K562 (cell line): ENCODE measurements around the gene CEP78. TPM values are rescaled to one million over a fixed set of nuclear protein-coding genes. Genes with fewer than 3 reads are reported as not detected.

Experiments used
- ATAC-seq: fragments of 200-7000 bp; cut with Tn5 transposase; 3 replicates; pipeline ENCODE4 v1.9.1; 2020; ENCODE audit warnings: moderate library complexity
- BruUV-seq: library from RNA; stranded (reverse); fragments of 400-500 nt; replicated peaks from 2 replicates; lab custom pipeline; 2021; lab: Mats Ljungman, UMichigan
- CTCF ChIA-PET: fragments of 300-600 bp; formaldehyde crosslinking; extraction: SDS; loops from one replicate; lab custom pipeline; 2021; ENCODE audit warnings: low intra/inter-chr PET ratio; lab: Yijun Ruan, JAX
- POLR2A ChIA-PET: fragments of 300-600, 350-650 bp; sonication (Branson Sonifier 250); formaldehyde crosslinking; extraction: SDS; loops from one replicate; lab custom pipeline; 2021; ENCODE audit warnings: antibody characterized with exemption, inconsistent platforms; lab: Yijun Ruan, JAX
- DNase-seq, 4 experiments: peaks; one replicate each; pipeline versions ENCODE4 v3.0.0 to v3.0.0-alpha.2; 2011 to 2018; ENCODE audit warnings: low spot score in 3 of 4, mixed read lengths in 3 of 4; ENCODE audit errors: extremely low read depth in 1 of 4
- FAIRE-seq: peaks from 2 replicates; lab custom pipeline; 2011; peaks lifted over from hg19 to GRCh38; lab: Jason Lieb, UNC
- H2AFZ ChIP-seq: 2 replicates; pipeline ENCODE4 v1.6.0; 2011; ENCODE audit warnings: low read depth, low read length, control low read depth, inconsistent platforms
- H3K27ac ChIP-seq: fragments of 200-600 bp; 3 replicates; pipeline ENCODE4 v1.8.0; 2011; ENCODE audit warnings: low read depth, mild to moderate bottlenecking, control low read depth, inconsistent platforms, low read length, moderate library complexity, mixed read lengths; ENCODE audit errors: extremely low read depth
- H3K27me3 ChIP-seq, 2 experiments: fragments of 300-600 bp in 1 of 2; 2 replicates in 1 of 2; 3 replicates in 1 of 2; pipeline versions ENCODE4 v1.6.0 to v1.8.0; 2011; ENCODE audit warnings: inconsistent platforms in 2 of 2, low read length in 2 of 2, mild to moderate bottlenecking in 1 of 2, mixed read lengths in 1 of 2, moderate library complexity in 1 of 2; ENCODE audit not compliant: control insufficient read depth in 2 of 2, insufficient read depth in 2 of 2
- H3K36me3 ChIP-seq: fragments of 300-600 bp; 3 replicates; pipeline ENCODE4 v1.8.0; 2011; ENCODE audit warnings: mild to moderate bottlenecking, low read length, inconsistent platforms; ENCODE audit not compliant: control insufficient read depth, insufficient read depth
- H3K4me1 ChIP-seq, 2 experiments: fragments of 200-600 bp in 1 of 2; replicated peaks in 1 of 2; 2 replicates in 1 of 2; 3 replicates in 1 of 2; pipeline versions ENCODE4 v1.5.1 to v1.8.0; 2011; ENCODE audit warnings: inconsistent platforms in 2 of 2, low read length in 2 of 2, mild to moderate bottlenecking in 1 of 2, mixed read lengths in 1 of 2, moderate library complexity in 1 of 2; ENCODE audit not compliant: control insufficient read depth in 2 of 2, insufficient read depth in 2 of 2
- H3K4me2 ChIP-seq: 2 replicates; pipeline ENCODE4 v1.6.1; 2011; ENCODE audit warnings: low read length, control low read depth, inconsistent platforms, mixed read lengths; ENCODE audit not compliant: insufficient read depth
- H3K4me3 ChIP-seq: fragments of 200-600 bp; sonication (generic), shearing (Covaris generic); 2 replicates; pipeline ENCODE4 v1.5.1; 2016; ENCODE audit warnings: control low read depth, inconsistent platforms
- H3K79me2 ChIP-seq: fragments of 200-600 bp; 3 replicates; pipeline ENCODE4 v1.8.0; 2011; ENCODE audit warnings: low read length, inconsistent platforms; ENCODE audit not compliant: control insufficient read depth, insufficient read depth
- H3K9ac ChIP-seq, 2 experiments: 2 replicates each; pipeline versions ENCODE4 v1.6.0 to v1.6.1; 2011; ENCODE audit warnings: low read depth in 2 of 2, low read length in 2 of 2, control low read depth in 1 of 2, inconsistent platforms in 1 of 2, mild to moderate bottlenecking in 1 of 2, mixed read lengths in 1 of 2; ENCODE audit not compliant: insufficient read depth in 1 of 2
- H3K9me1 ChIP-seq: one replicate; pipeline ENCODE4 v1.6.0; 2011; ENCODE audit warnings: inconsistent platforms, mild to moderate bottlenecking, low read length, moderate library complexity; ENCODE audit not compliant: control insufficient read depth, insufficient read depth
- H3K9me3 ChIP-seq: replicated peaks from 2 replicates; pipeline ENCODE4 v1.5.1; 2011; ENCODE audit warnings: low read depth, low read length, inconsistent platforms; ENCODE audit not compliant: control insufficient read depth, insufficient read depth
- H4K20me1 ChIP-seq: replicated peaks from 2 replicates; pipeline ENCODE4 v1.6.1; 2011; ENCODE audit warnings: low read length, inconsistent platforms, mixed read lengths; ENCODE audit not compliant: control insufficient read depth, insufficient read depth
- BCOR ChIP-seq: fragments of 450-650 bp; IDR thresholded peaks from 2 replicates; pipeline ENCODE4 v1.6.1; 2016
- CEBPG ChIP-seq, 3 experiments: fragments of 200-800 bp in 1 of 3; sonication (Bioruptor generic) in 1 of 3; sonication (generic) in 1 of 3; formaldehyde crosslinking in 1 of 3; IDR thresholded peaks in 2 of 3; conservative IDR thresholded peaks in 1 of 3; 2 replicates each; pipeline versions ENCODE4 v1.6.1 to v1.8.0; 2016 to 2022; ENCODE audit warnings: missing compliant biosample characterization in 2 of 3, missing genetic modification characterization in 2 of 3, mild to moderate bottlenecking in 1 of 3, missing genetic modification reagents in 1 of 3
- GABPA ChIP-seq: fragments of 200-800 bp; sonication (Bioruptor generic); conservative IDR thresholded peaks from 2 replicates; pipeline ENCODE4 v1.6.1; 2016; ENCODE audit warnings: low read depth, missing genetic modification characterization, missing compliant biosample characterization
- HES1 ChIP-seq: fragments of 450-650 bp; IDR thresholded peaks from 2 replicates; pipeline ENCODE4 v1.6.1; 2016; ENCODE audit warnings: low read depth, mild to moderate bottlenecking, moderate library complexity
- HMG20A ChIP-seq: fragments of 450-650 bp; formaldehyde crosslinking; conservative IDR thresholded peaks from 2 replicates; pipeline ENCODE4 v1.4.0; 2020; ENCODE audit warnings: mild to moderate bottlenecking, mixed read lengths
- MTA1 ChIP-seq: fragments of 450-650 bp; IDR thresholded peaks from 2 replicates; pipeline ENCODE4 v1.6.1; 2017; ENCODE audit warnings: borderline replicate concordance
- NCOA4 ChIP-seq: fragments of 450-650 bp; IDR thresholded peaks from 2 replicates; pipeline ENCODE4 v1.6.1; 2018; ENCODE audit warnings: mild to moderate bottlenecking; ENCODE audit not compliant: partially characterized antibody
- RFX7 ChIP-seq: fragments of 250-450 bp; sonication (Bioruptor Pico); IDR thresholded peaks from 2 replicates; pipeline ENCODE4 v1.5.1; 2021; ENCODE audit warnings: mild to moderate bottlenecking
- SIN3B ChIP-seq: fragments of 450-650 bp; IDR thresholded peaks from 2 replicates; pipeline ENCODE4 v1.6.1; 2017; ENCODE audit warnings: low read depth, mild to moderate bottlenecking, moderate library complexity
- TFE3 ChIP-seq: fragments of 450-650 bp; formaldehyde crosslinking; IDR thresholded peaks from 2 replicates; pipeline ENCODE4 v1.4.0; 2020; ENCODE audit warnings: mild to moderate bottlenecking, mixed read lengths
- ZNF253 ChIP-seq: fragments of 250-450 bp; sonication (Bioruptor Pico); conservative IDR thresholded peaks from 2 replicates; pipeline ENCODE4 v1.6.1; 2021; ENCODE audit warnings: mild to moderate bottlenecking
- ZNF277 ChIP-seq: fragments of 250-450 bp; sonication (Bioruptor Pico); IDR thresholded peaks from 2 replicates; pipeline ENCODE4 v1.8.0; 2022; ENCODE audit warnings: inconsistent platforms, mild to moderate bottlenecking, moderate library complexity, borderline replicate concordance
- ZNF511 ChIP-seq: sonication (generic); formaldehyde crosslinking; IDR thresholded peaks from 2 replicates; pipeline ENCODE4 v1.8.0; 2022; ENCODE audit warnings: mild to moderate bottlenecking, missing genetic modification reagents
- ZZZ3 ChIP-seq: fragments of 450-650 bp; IDR thresholded peaks from 2 replicates; pipeline ENCODE4 v1.6.1; 2016; ENCODE audit warnings: antibody characterized with exemption, mild to moderate bottlenecking, moderate library complexity
- in situ Hi-C: fragments of 300-500 bp; cut with MboI; formaldehyde crosslinking; loops from 4 replicates; pipeline ENCODE4 v1.15.0; 2018; ENCODE audit warnings: inconsistent platforms, mixed read lengths
- intact Hi-C: fragments of 100-400 bp; cut with micrococcal nuclease; formaldehyde crosslinking; loops from 2 replicates; pipeline ENCODE4 v1.14.2; 2022
- polyA plus RNA-seq, 8 experiments: library from polyadenylated mRNA; depleted of rRNA in 4 of 8; stranded (reverse) in 5 of 8; unstranded in 3 of 8; fragments of >200 nt; fragmentation: Nextera tagmentation in 2 of 8; fragmentation: Illumina TruSeq in 1 of 8; extraction: Ambion mirVana in 2 of 8; extraction: Trizol in 1 of 8; gene quantifications; 2 replicates each; pipeline versions ENCODE4 v1.2.1 to v1.2.3, GENCODE V29; 2011 to 2014; ENCODE audit warnings: inconsistent platforms in 1 of 8, missing spikeins in 1 of 8
- total RNA-seq, 7 experiments: library from RNA; depleted of rRNA in 6 of 7; stranded (reverse); fragments of >200 nt in 6 of 7; fragmentation: Illumina TruSeq in 2 of 7; extraction: Trizol in 2 of 7; gene quantifications; 2 replicates each; pipeline versions ENCODE4 v1.2.1 to v1.2.3, GENCODE V29; 2011 to 2021; ENCODE audit warnings: low replicate concordance in 1 of 7

Gene CEP78
- total and polyA plus RNA-seq, 9 of the 15 experiments (the other 6 are each of a cell fraction or from before 2014, with no cell fraction given) = 3.5 to 26.0 (median 21.5) TPM

GRCh38 chr9:78267889-78268288, 32.0 kb downstream of the CEP78 start (continued):
- no peak for TF ChIP-seq ZNF277 (CRISPR knock-in tag)
- no peak for TF ChIP-seq NCOA4
- TF ChIP-seq, all 486 proteins: peak for 0

GRCh38 chr9:78269784-78270183, 33.9 kb downstream of the CEP78 start:
- no peaks in the 10 kb centered on the region for H3K9me3 ChIP-seq
- no peaks in the 10 kb centered on the region for H3K4me1 ChIP-seq
- H2AFZ ChIP-seq = no peak overlapping the region
- in situ Hi-C loops (no loop called here), intact Hi-C loops (no loop called here)
- FAIRE-seq (no peak), ATAC-seq (no peak), DNase-seq (no peak)
- no peak overlapping the region for H3K9ac ChIP-seq
- no peaks in the 10 kb centered on the region for H4K20me1 ChIP-seq
- peaks cover 51% of the 10 kb centered on the region; the same call in 2 of the 3 replicates for H3K36me3 ChIP-seq
- CTCF ChIA-PET = no interaction called here
- H3K9me1 ChIP-seq = no peaks in the 10 kb centered on the region
- no peaks in the 10 kb centered on the region for H3K79me2 ChIP-seq
- H3K4me3 ChIP-seq = no peak overlapping the region
- POLR2A ChIA-PET = no interaction called here
- H3K4me2 ChIP-seq = no peak overlapping the region
- no TSS peak for BruUV-seq
- H3K27ac ChIP-seq = no peak overlapping the region
- H3K27me3 ChIP-seq = no peaks in the 10 kb centered on the region
- no peak for TF ChIP-seq ZNF253 (CRISPR knock-in tag)
- no peak for TF ChIP-seq ZNF511
- TF ChIP-seq TFE3 (CRISPR knock-in tag) = no peak
- TF ChIP-seq BCOR = no peak
- TF ChIP-seq SIN3B = no peak
- TF ChIP-seq CEBPG (CRISPR knock-in tag; IDR thresholded peaks at IDR 0.05) = no peak
- TF ChIP-seq CEBPG (tag; conservative IDR thresholded peaks at IDR 0.05 in 1 of 2, IDR thresholded peaks at IDR 0.05 in 1 of 2) = no peak
- TF ChIP-seq HES1 = no peak
- TF ChIP-seq ZNF277 (CRISPR knock-in tag) = no peak
- TF ChIP-seq MTA1 = no peak
- no peak for TF ChIP-seq RFX7 (CRISPR knock-in tag)
- TF ChIP-seq HMG20A = no peak
- TF ChIP-seq GABPA = no peak
- no peak for TF ChIP-seq ZZZ3
